ENCODE results near the gene NCKAP5. TPM values are rescaled to one million over a fixed set of nuclear protein-coding genes. Genes with fewer than 3 reads are reported as not detected.

NCKAP5 gene
- total RNA-seq, 1 experiment from 2014 or later: 3.4 TPM

GRCh38 chr2:133193544-133194361, 374.5 kb downstream of the NCKAP5 start:
- DNase-seq (ENCODE audit: low read depth): peak; percentile 51
- in situ Hi-C loops (cut with HindIII; ENCODE audit: low pct_unique_long_range_greater_than_20kb, low sequenced_read_pairs): no loop called here

DNA sequence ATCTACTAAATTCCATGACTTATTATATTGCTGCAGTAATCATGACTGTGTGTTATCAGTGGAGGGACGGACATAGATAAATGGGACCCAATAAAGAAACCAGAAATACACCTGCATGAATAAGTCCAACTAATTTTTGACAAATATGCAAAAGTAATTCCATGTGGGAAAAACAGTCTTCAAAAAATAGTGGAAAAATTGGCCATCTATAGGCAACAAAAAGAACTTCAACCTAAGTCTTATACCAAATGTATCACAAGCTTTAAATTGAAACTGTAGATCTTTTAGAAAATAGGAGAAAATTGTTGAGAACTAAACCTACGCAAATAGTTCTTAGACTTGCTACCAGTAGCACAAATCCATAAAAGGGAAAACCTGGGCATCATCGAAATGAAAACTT, 376.2 kb downstream of the NCKAP5 start:
- in situ Hi-C loops (cut with HindIII; ENCODE audit: low pct_unique_long_range_greater_than_20kb, low sequenced_read_pairs): no loop called here
- no peak for DNase-seq (ENCODE audit: low read depth)

GRCh38 chr2:133177196-133177595, 391.1 kb downstream of the NCKAP5 start:
- in situ Hi-C loops (cut with HindIII; ENCODE audit: low pct_unique_long_range_greater_than_20kb, low sequenced_read_pairs): no loop called here
- DNase-seq (ENCODE audit: low read depth): no peak

- DNase-seq (ENCODE audit: low read depth): no peak
- in situ Hi-C loops (cut with HindIII; ENCODE audit: low pct_unique_long_range_greater_than_20kb, low sequenced_read_pairs): no loop called here
Observed at GRCh38 chr2:133175926-133176325, 392.3 kb downstream of the NCKAP5 start.

GRCh38 chr2:133173224-133173623, 395.0 kb downstream of the NCKAP5 start:
- in situ Hi-C loops (cut with HindIII; ENCODE audit: low pct_unique_long_range_greater_than_20kb, low sequenced_read_pairs): no loop called here
- DNase-seq (ENCODE audit: low read depth): no peak

GRCh38 chr2:133171393-133172004, 396.8 kb downstream of the NCKAP5 start:
- in situ Hi-C loops (cut with HindIII; ENCODE audit: low pct_unique_long_range_greater_than_20kb, low sequenced_read_pairs): no loop called here

GRCh38 chr2:133169274-133169912, 398.9 kb downstream of the NCKAP5 start:
- in situ Hi-C loops (cut with HindIII; ENCODE audit: low pct_unique_long_range_greater_than_20kb, low sequenced_read_pairs): no loop called here
- DNase-seq (ENCODE audit: low read depth): no peak

More at GRCh38 chr2:133171393-133172004, 396.8 kb downstream of the NCKAP5 start:
- DNase-seq (ENCODE audit: low read depth): peak; percentile 67

DNA sequence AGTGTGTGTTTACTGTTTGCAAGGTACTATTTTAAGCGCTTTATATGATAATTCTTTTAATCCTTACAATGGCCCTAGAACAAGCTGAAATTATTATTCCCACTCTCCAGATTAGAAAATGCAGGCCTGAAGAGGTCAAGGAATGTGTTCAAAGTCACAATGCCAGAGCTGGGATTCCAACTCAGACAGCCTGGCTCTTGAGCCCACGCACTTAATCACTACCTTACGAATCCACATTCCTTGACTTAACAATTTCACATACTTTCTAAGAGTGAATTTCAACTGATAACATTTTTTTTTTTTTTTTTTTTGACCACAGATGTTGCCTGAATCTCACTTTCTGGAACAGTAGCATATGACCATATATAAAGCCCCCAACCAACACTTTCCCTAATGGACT, 400.3 kb downstream of the NCKAP5 start:
- DNase-seq (ENCODE audit: low read depth): no peak
- in situ Hi-C loops (cut with HindIII; ENCODE audit: low pct_unique_long_range_greater_than_20kb, low sequenced_read_pairs): no loop called here

DNA sequence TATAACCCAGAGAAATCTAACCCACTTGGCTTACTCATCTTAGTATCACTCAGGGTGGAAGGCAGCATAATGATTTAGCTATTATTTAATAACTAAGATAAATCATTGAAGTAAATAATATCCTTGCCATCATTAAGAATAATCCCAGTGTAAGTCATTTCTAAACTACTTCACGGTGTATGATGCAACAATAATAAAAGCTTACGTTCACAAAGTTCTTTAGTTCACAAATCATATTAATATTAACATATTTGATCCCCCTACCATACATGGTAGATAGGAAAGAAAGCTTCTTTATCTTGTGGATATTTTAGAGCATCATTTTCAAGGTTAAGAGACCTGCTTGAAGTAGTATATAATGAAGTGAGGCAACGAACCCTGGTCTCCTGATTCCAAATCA, 401.0 kb downstream of the NCKAP5 start:
- no peak for DNase-seq (ENCODE audit: low read depth)
- in situ Hi-C loops (cut with HindIII; ENCODE audit: low pct_unique_long_range_greater_than_20kb, low sequenced_read_pairs): no loop called here

DNA sequence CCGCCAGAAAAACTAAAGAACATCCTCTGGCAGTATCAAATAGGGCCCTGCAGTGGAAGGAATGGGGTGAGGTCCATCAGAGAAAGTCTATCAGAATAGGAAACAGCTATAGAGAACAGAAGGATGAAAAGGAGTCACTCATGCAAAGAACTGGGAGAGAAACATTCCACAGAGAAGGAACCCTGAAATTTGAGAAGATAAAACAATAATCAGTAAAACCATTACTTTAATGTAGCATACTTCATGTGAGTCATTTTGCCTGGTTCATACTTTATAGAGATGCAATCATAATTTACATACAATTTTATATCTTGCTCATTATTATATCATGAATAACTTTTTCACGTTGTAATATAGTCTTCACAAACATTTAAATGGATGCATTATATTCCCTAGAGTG, 402.2 kb downstream of the NCKAP5 start:
- no peak for DNase-seq (ENCODE audit: low read depth)
- in situ Hi-C loops (cut with HindIII; ENCODE audit: low pct_unique_long_range_greater_than_20kb, low sequenced_read_pairs): no loop called here

DNA sequence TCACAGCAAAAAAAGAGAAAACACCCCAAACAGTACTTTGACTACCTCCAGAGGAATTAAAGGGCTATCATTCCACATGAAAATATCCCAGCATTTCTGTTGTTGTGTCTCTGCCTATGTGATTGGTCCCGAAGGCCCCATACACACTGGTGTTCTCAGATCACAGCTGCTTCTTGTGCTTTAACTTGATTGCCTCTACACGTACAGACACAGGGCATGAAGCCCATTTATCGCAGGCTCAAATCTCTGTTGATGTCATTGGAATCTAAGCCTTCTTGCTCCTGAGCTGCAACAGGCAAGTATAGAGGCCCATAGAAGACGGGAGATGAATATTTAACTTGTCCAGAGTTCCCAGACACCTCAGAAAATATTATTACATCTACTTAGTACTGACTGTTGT, 405.2 kb downstream of the NCKAP5 start:
- in situ Hi-C loops (cut with HindIII; ENCODE audit: low pct_unique_long_range_greater_than_20kb, low sequenced_read_pairs): no loop called here

GRCh38 chr2:133158442-133158841, 409.8 kb downstream of the NCKAP5 start:
- in situ Hi-C loops (cut with HindIII; ENCODE audit: low pct_unique_long_range_greater_than_20kb, low sequenced_read_pairs): no loop called here
- no peak for DNase-seq (ENCODE audit: low read depth)

More for the DNA sequence above, 405.2 kb downstream of the NCKAP5 start:
- DNase-seq (ENCODE audit: low read depth): no peak

GRCh38 chr2:133158024-133158423, 410.2 kb downstream of the NCKAP5 start:
- in situ Hi-C loops (cut with HindIII; ENCODE audit: low pct_unique_long_range_greater_than_20kb, low sequenced_read_pairs): no loop called here
- no peak for DNase-seq (ENCODE audit: low read depth)

- in situ Hi-C loops (cut with HindIII; ENCODE audit: low pct_unique_long_range_greater_than_20kb, low sequenced_read_pairs): no loop called here
Observed at GRCh38 chr2:133157141-133157540, 411.1 kb downstream of the NCKAP5 start.

GRCh38 chr2:133152801-133153200, 415.5 kb downstream of the NCKAP5 start:
- in situ Hi-C loops (cut with HindIII; ENCODE audit: low pct_unique_long_range_greater_than_20kb, low sequenced_read_pairs): no loop called here
- DNase-seq (ENCODE audit: low read depth): no peak

More at GRCh38 chr2:133157141-133157540, 411.1 kb downstream of the NCKAP5 start:
- no peak for DNase-seq (ENCODE audit: low read depth)

GRCh38 chr2:133148187-133148586, 420.1 kb downstream of the NCKAP5 start:
- in situ Hi-C loops (cut with HindIII; ENCODE audit: low pct_unique_long_range_greater_than_20kb, low sequenced_read_pairs): no loop called here
- no peak for DNase-seq (ENCODE audit: low read depth)

DNA sequence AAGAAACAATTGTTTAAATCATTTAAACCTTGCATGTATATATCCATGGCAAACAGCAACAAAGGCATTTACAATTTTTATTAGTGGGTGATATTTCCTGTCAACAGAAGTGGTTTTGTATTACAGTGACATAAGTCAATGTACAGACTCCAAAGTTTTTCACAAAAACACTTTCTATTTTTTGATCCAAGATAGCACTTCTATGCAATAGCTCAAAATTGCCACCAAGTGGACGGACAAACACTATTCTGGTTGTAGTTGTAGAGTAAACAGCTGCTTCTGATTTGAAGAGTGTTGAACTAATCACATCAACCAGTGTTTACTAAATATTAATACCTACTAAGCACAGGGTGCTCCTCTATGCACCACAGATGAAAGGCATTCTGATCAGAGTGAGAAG, 421.4 kb downstream of the NCKAP5 start:
- no peak for DNase-seq (ENCODE audit: low read depth)

GRCh38 chr2:133143645-133144044, 424.6 kb downstream of the NCKAP5 start:
- DNase-seq (ENCODE audit: low read depth): no peak
- in situ Hi-C loops (cut with HindIII; ENCODE audit: low pct_unique_long_range_greater_than_20kb, low sequenced_read_pairs): no loop called here

More for the DNA sequence above, 421.4 kb downstream of the NCKAP5 start:
- in situ Hi-C loops (cut with HindIII; ENCODE audit: low pct_unique_long_range_greater_than_20kb, low sequenced_read_pairs): no loop called here

- in situ Hi-C loops (cut with HindIII; ENCODE audit: low pct_unique_long_range_greater_than_20kb, low sequenced_read_pairs): no loop called here
- no peak for DNase-seq (ENCODE audit: low read depth)
Observed at GRCh38 chr2:133142087-133142486, 426.2 kb downstream of the NCKAP5 start.

All from Caki2 (cell line).